Stimulated activated naive CD8-positive, alpha-beta T cell treated with anti-CD3 and anti-CD28 coated beads, Interleukin-15, amount 100 ng/mL, for 72 hours (primary cell): Measurements from ENCODE around the gene MARVELD1.

Experiments used
- ATAC-seq: fragments of 150-1000 bp; cut with Tn5 transposase; 2 replicates; pipeline ENCODE4 v1.10.0; 2021; ENCODE audit warnings: mild to moderate bottlenecking, moderate library complexity
- DNase-seq, 2 donors: peaks; one replicate each; pipeline ENCODE4 v3.0.0; 2021 to 2022
- H3K27ac Mint-ChIP-seq, 2 donors: one replicate each; pipeline ENCODE4 v1.8.0; 2022; ENCODE audit warnings: mild to moderate bottlenecking in 2 of 2, mixed read lengths in 2 of 2, moderate library complexity in 2 of 2
- H3K27me3 Mint-ChIP-seq: one replicate; pipeline ENCODE4 v1.8.0; 2022; ENCODE audit warnings: mixed read lengths
- H3K4me1 Mint-ChIP-seq: one replicate; pipeline ENCODE4 v1.8.0; 2022; ENCODE audit warnings: mild to moderate bottlenecking, mixed read lengths
- H3K4me3 Mint-ChIP-seq, 2 donors: one replicate each; pipeline ENCODE4 v1.8.0; 2022; ENCODE audit warnings: mild to moderate bottlenecking in 2 of 2, mixed read lengths in 2 of 2, moderate library complexity in 1 of 2
- H3K9me3 Mint-ChIP-seq, 2 donors: one replicate each; pipeline ENCODE4 v1.8.0; 2022; ENCODE audit warnings: mixed read lengths in 2 of 2

The MARVELD1 gene

GRCh38 chr10:97708976-97709946 lies 4.3 kb upstream of the MARVELD1 start:
- H3K9me3 Mint-ChIP-seq: no peaks in the 10 kb centered on the region
- no peak for ATAC-seq
- H3K27me3 Mint-ChIP-seq: peaks cover 43% of the 10 kb centered on the region

GRCh38 chr10:97711640-97712572 lies 1.6 kb upstream of the MARVELD1 start:
- peaks cover 36% of the 10 kb centered on the region for H3K27me3 Mint-ChIP-seq
- no peak overlapping the region for H3K27ac Mint-ChIP-seq
- H3K9me3 Mint-ChIP-seq: no peaks in the 10 kb centered on the region
- ATAC-seq (no peak), DNase-seq (no peak)
- peak overlapping the region in 1 of 2 donors; percentile 79 for H3K4me3 Mint-ChIP-seq
- H3K4me1 Mint-ChIP-seq: peaks cover 14% of the 10 kb centered on the region

More at GRCh38 chr10:97708976-97709946, 4.3 kb upstream of the MARVELD1 start:
- peak in 1 of 2 donors; percentile 25 for DNase-seq
- Mint-ChIP-seq H3K4me3 (no peak overlapping the region), H3K4me1 (peaks cover 14% of the 10 kb centered on the region), H3K27ac (peak overlapping the region in 1 of 2 donors; percentile 24)

- H3K9me3 Mint-ChIP-seq: no peaks in the 10 kb centered on the region
- DNase-seq: peak; percentile 58 to 64
- H3K27ac Mint-ChIP-seq: peak overlapping the region; percentile 93 to 96
- ATAC-seq: peak; percentile 83
- peaks cover 28% of the 10 kb centered on the region for H3K27me3 Mint-ChIP-seq
- peak overlapping the region; percentile 98 to 99 for H3K4me3 Mint-ChIP-seq
- peaks cover 14% of the 10 kb centered on the region for H3K4me1 Mint-ChIP-seq
Observed at GRCh38 chr10:97713826-97714400, 383 bp downstream of the MARVELD1 start.

- DNase-seq (peak; percentile 15 to 34), ATAC-seq (peak; percentile 44)
- Mint-ChIP-seq H3K4me1 (peaks cover 14% of the 10 kb centered on the region), H3K9me3 (no peaks in the 10 kb centered on the region), H3K4me3 (peak overlapping the region; percentile 98 to 99), H3K27ac (peak overlapping the region; percentile 90 to 93), H3K27me3 (peaks cover 20% of the 10 kb centered on the region)
Observed at GRCh38 chr10:97714401-97715258, 1.1 kb downstream of the MARVELD1 start.

GRCh38 chr10:97715259-97715874 lies 1.8 kb downstream of the MARVELD1 start:
- H3K27me3 Mint-ChIP-seq: peaks cover 15% of the 10 kb centered on the region
- DNase-seq (no peak), ATAC-seq (no peak)
- no peak overlapping the region for H3K27ac Mint-ChIP-seq
- H3K4me3 Mint-ChIP-seq: peak overlapping the region; percentile 98 to 99
- no peaks in the 10 kb centered on the region for H3K9me3 Mint-ChIP-seq
- peaks cover 14% of the 10 kb centered on the region for H3K4me1 Mint-ChIP-seq

GRCh38 chr10:97717627-97718026 lies 4.1 kb downstream of the MARVELD1 start:
- H3K4me1 Mint-ChIP-seq: peaks cover 14% of the 10 kb centered on the region
- no peak for ATAC-seq

GRCh38 chr10:97718178-97718577 lies 4.6 kb downstream of the MARVELD1 start:
- ATAC-seq (no peak), DNase-seq (no peak)
- Mint-ChIP-seq H3K27ac (no peak overlapping the region), H3K9me3 (no peaks in the 10 kb centered on the region), H3K27me3 (peaks cover 1% of the 10 kb centered on the region), H3K4me1 (peaks cover 8% of the 10 kb centered on the region), H3K4me3 (no peak overlapping the region)

More at GRCh38 chr10:97717627-97718026, 4.1 kb downstream of the MARVELD1 start:
- Mint-ChIP-seq H3K4me3 (no peak overlapping the region), H3K27me3 (peaks cover 7% of the 10 kb centered on the region), H3K27ac (no peak overlapping the region), H3K9me3 (no peaks in the 10 kb centered on the region)
- DNase-seq: no peak

GRCh38 chr10:97718659-97719142 lies 5.2 kb downstream of the MARVELD1 start:
- DNase-seq: no peak
- no peak for ATAC-seq
- no peak overlapping the region for H3K4me3 Mint-ChIP-seq
- H3K27me3 Mint-ChIP-seq: no peaks in the 10 kb centered on the region
- H3K4me1 Mint-ChIP-seq: peaks cover 6% of the 10 kb centered on the region
- H3K9me3 Mint-ChIP-seq: no peaks in the 10 kb centered on the region
- H3K27ac Mint-ChIP-seq: no peak overlapping the region

- H3K27me3 Mint-ChIP-seq: no peaks in the 10 kb centered on the region
- H3K4me1 Mint-ChIP-seq: no peaks in the 10 kb centered on the region
- H3K4me3 Mint-ChIP-seq: no peak overlapping the region
- DNase-seq: no peak
- ATAC-seq: no peak
- no peaks in the 10 kb centered on the region for H3K9me3 Mint-ChIP-seq
- no peak overlapping the region for H3K27ac Mint-ChIP-seq
Observed at GRCh38 chr10:97719602-97720001, 6.1 kb downstream of the MARVELD1 start.

GRCh38 chr10:97721871-97722780 lies 8.6 kb downstream of the MARVELD1 start:
- Mint-ChIP-seq H3K4me1 (no peaks in the 10 kb centered on the region), H3K9me3 (no peaks in the 10 kb centered on the region), H3K27ac (no peak overlapping the region), H3K27me3 (no peaks in the 10 kb centered on the region), H3K4me3 (no peak overlapping the region)
- no peak for DNase-seq
- ATAC-seq: no peak

GRCh38 chr10:97723001-97723400 lies 9.5 kb downstream of the MARVELD1 start:
- no peaks in the 10 kb centered on the region for H3K9me3 Mint-ChIP-seq
- H3K4me1 Mint-ChIP-seq: no peaks in the 10 kb centered on the region
- DNase-seq: no peak
- no peak overlapping the region for H3K27ac Mint-ChIP-seq
- no peaks in the 10 kb centered on the region for H3K27me3 Mint-ChIP-seq
- ATAC-seq: no peak
- H3K4me3 Mint-ChIP-seq: no peak overlapping the region

GRCh38 chr10:97724341-97724941 lies 10.9 kb downstream of the MARVELD1 start:
- Mint-ChIP-seq H3K4me1 (no peaks in the 10 kb centered on the region), H3K27ac (no peak overlapping the region), H3K27me3 (peaks cover 7% of the 10 kb centered on the region), H3K9me3 (no peaks in the 10 kb centered on the region), H3K4me3 (no peak overlapping the region)
- DNase-seq (no peak), ATAC-seq (no peak)

GRCh38 chr10:97726636-97727178 lies 13.2 kb downstream of the MARVELD1 start:
- Mint-ChIP-seq H3K27ac (no peak overlapping the region), H3K4me3 (no peak overlapping the region)
- DNase-seq: no peak

More at GRCh38 chr10:97726636-97727178, 13.2 kb downstream of the MARVELD1 start:
- ATAC-seq: no peak
- H3K4me1 Mint-ChIP-seq: no peaks in the 10 kb centered on the region
- H3K9me3 Mint-ChIP-seq: no peaks in the 10 kb centered on the region
- H3K27me3 Mint-ChIP-seq: peaks cover 7% of the 10 kb centered on the region
